ENCODE results near the gene UQCR10.
A peak's percentile ranks its signal among the peaks of the same experiment; 100 is the strongest.

UQCR10 gene

DNA sequence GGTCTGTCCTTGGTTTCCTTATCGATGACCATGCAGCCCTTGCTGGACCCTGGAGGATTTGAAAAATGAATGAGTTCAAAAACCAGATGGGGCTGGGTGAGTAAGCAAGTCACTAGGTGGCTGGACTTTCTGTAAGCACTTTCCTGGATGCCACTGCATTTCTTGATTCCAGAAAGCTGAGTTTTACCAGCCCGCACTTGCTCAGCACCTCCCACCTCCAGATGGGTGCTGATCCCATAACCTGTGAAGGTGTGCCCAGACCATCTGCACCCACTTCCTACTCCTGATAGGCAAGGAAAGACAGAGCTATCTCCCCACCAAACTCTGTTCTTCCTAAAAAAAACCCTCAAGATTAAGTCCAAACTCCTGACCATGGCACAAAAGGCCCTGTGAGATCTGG, 49.8 kb downstream of the UQCR10 start:
- intact Hi-C loops (cut with DNase I): loop anchor here (10.0 kb wide), 1 partner anchor 188 kb away; no protein-coding TSS in a partner anchor

DNA sequence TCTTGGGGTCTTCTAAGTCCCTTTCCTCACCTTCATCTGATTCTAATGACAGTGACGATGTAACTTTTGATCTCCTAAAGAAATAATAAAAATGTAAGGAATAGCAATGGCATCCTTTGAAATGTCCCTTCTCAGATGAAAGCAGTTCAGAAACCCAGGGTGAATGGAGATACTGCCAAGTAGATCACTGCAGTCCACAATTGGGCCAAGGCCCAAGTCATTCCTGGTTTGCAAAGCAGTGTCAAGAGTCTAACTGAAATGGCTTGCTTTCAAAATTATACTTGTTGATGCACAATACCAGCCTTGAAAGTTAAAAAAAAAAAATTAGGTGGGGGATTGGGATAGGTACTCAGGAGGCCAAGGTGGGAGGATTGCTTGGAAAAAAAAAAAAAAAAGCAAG, 50.6 kb downstream of the UQCR10 start:
- intact Hi-C loops (cut with DNase I): loop anchor here (10.0 kb wide), 1 partner anchor 187 kb away; no protein-coding TSS in a partner anchor
- peak in 2 of 10 donors; percentile 2 to 61 for DNase-seq

More for the DNA sequence above, 49.8 kb downstream of the UQCR10 start:
- peak in 2 of 10 donors; percentile 43 to 73 for DNase-seq

DNA sequence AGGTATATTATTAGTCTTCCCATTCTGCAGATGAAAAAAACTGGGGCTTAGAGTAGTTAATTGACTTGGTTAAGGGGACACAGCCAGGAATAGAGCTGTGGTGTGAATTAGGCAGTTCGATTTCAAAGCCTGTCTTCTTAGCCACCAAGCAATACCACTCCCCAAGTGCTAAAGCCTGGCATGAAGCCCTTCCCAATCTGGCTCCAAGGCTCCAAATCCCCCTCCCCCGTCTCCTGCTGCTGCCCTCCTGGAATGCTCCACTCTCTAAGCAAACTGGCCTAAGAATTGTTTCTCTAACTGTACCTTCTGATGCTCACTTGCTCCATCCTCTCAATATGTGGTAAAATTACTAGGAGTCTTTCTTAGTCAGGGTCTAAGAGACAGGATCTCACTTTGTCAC, 52.3 kb downstream of the UQCR10 start:
- DNase-seq: no peak
- intact Hi-C loops (cut with DNase I): loop anchor here (10.0 kb wide), 1 partner anchor 185 kb away; no protein-coding TSS in a partner anchor
